SU-DHL-6 (cell line): ENCODE data around the gene FARSB.

Source experiments
- EZH2phosphoT487 ChIP-seq: fragments of 200-600 bp; sonication (generic), shearing (Covaris generic); conservative IDR thresholded peaks from 2 replicates; pipeline ENCODE4 v1.6.1; 2018; ENCODE audit warnings: mild to moderate bottlenecking, antibody characterized with exemption, low read length, moderate library complexity, mixed read lengths
- TF ChIP-seq, protein P1 (sequence below): fragments of 200-600 bp; sonication (generic); IDR thresholded peaks from one replicate; pipeline ENCODE4 v1.5.1; 2017; ENCODE audit warnings: antibody characterized with exemption, mild to moderate bottlenecking, low read length, moderate library complexity; ENCODE audit not compliant: insufficient read depth, poor library complexity, severe bottlenecking

DNA sequence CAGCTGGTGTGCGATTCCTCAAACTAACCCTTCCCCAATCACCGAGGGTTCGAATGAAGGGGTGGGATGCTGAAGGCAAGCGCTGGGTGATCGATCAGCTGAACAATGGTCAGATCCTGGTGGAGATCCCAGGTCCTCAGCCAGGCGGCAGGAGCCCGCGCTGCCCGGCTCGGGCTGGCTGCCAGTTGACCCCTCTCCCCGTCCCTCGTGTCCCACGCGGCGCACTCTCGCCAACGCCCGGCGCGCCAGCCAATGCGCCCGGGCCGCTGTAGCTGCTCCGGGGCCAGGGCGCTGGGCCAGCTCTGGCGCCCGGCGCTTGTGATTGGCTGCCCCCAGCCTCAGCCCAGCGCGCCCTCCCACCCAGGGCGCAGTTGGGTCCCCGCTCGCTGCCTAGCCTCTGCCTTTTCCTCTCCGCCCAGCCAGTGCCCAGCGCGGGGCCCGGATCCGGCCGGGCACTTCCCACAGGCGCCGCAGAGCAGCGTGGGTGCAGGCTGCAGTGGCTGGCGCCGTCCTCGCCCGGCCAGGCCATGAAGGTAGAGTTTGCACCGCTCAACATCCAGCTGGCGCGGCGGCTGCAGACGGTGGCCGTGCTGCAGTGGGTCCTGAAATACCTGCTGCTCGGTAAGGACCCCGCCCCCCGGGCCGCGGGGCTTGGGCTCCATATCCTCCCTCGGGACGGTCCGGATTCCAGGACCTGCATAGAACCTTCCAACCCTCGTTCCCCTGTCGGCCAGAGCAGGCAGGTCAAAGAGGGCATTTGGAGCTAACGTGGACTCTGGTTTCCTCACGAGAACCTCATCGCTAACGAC is 15.6 kb upstream of the FARSB start, which contains the start of gene MOGAT1:
- TF ChIP-seq, protein P1, sequence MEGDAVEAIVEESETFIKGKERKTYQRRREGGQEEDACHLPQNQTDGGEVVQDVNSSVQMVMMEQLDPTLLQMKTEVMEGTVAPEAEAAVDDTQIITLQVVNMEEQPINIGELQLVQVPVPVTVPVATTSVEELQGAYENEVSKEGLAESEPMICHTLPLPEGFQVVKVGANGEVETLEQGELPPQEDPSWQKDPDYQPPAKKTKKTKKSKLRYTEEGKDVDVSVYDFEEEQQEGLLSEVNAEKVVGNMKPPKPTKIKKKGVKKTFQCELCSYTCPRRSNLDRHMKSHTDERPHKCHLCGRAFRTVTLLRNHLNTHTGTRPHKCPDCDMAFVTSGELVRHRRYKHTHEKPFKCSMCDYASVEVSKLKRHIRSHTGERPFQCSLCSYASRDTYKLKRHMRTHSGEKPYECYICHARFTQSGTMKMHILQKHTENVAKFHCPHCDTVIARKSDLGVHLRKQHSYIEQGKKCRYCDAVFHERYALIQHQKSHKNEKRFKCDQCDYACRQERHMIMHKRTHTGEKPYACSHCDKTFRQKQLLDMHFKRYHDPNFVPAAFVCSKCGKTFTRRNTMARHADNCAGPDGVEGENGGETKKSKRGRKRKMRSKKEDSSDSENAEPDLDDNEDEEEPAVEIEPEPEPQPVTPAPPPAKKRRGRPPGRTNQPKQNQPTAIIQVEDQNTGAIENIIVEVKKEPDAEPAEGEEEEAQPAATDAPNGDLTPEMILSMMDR = no peak
- no peak for TF ChIP-seq EZH2phosphoT487
